ENCODE results near the gene AURKAIP1. TPM values are rescaled to one million over a fixed set of nuclear protein-coding genes. Genes with fewer than 3 reads are reported as not detected.

AURKAIP1 gene
- total RNA-seq, 1 experiment from 2014 or later: 196 TPM

DNA sequence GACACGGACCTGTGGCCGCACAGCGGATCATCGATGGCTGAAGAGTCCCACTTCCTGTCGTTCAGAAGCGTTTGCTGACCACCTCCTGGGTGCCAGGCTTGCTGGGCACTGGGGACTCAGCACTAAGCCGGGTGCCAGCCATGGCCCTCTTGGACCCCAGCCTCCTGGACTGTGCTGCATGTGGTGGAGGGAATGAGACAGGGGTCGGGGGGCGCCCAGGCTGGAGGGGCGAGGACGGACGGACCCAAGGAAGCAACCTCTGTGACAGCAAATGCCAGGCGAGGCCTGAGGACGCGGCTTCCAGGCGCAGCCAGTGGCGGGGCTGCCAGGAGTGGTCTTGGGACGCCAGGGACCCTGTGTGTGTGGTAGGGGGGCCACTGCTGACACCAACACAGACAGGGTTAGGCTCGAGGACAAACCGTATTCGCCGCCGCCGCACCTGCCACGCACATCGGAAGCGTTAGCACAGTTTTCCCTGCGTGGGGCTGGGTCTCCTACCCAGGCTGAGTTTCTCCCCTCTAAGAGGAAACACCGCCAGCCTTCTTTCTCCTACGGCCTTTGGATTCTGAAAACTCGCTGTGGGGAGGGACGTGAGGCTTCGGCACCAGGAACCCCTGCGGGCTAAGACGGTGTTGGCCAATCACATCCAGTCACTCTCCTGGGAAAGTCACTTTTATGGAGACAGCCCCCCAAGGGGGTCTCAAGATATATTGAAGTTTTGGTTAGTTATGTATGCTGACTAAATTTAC, 13.6 kb downstream of the AURKAIP1 start:
- Histone ChIP-seq H3K4me1 (ENCODE audit: insufficient read depth, low read length) (peaks cover 2% of the 10 kb centered on the region; the same call in 1 of the 2 replicates), H2BK15ac (ENCODE audit: low read depth, low read length) (no peak overlapping the region), H3K18ac (ENCODE audit: insufficient read length, low read depth, low read length) (no peak overlapping the region), H2BK12ac (ENCODE audit: insufficient read length, low read depth, low read length) (no peak overlapping the region), H3K9me3 (ENCODE audit: control insufficient read depth, low read depth, low read length) (peaks cover 8% of the 10 kb centered on the region), H3K23ac (ENCODE audit: insufficient read length, low read depth, low read length) (no peak overlapping the region), H3K79me1 (ENCODE audit: insufficient read depth, low read depth, low read length, poor library complexity, severe bottlenecking) (no peaks in the 10 kb centered on the region), H4K91ac (ENCODE audit: insufficient read length, low read depth, low read length) (no peak overlapping the region), H3T11ph (ENCODE audit: low read length) (no peak overlapping the region), H2AFZ (ENCODE audit: low read length) (no peak overlapping the region), H3K27ac (ENCODE audit: insufficient read length, low read depth, low read length) (no peak overlapping the region), H4K20me1 (ENCODE audit: control insufficient read depth, insufficient read depth, insufficient read length) (no peaks in the 10 kb centered on the region), H3K27me3 (ENCODE audit: insufficient read depth, low read length) (no peaks in the 10 kb centered on the region), H3K23me2 (ENCODE audit: insufficient read length, low read depth, low read length, poor library complexity, severe bottlenecking) (no peaks in the 10 kb centered on the region), H2BK5ac (ENCODE audit: insufficient read length, low read length) (no peak overlapping the region), H3K9ac (ENCODE audit: extremely low read depth, insufficient read length, low read length) (no peak overlapping the region), H3K4ac (ENCODE audit: low read depth, low read length) (no peak overlapping the region), H4K5ac (ENCODE audit: insufficient read length, low read depth, low read length) (peak overlapping the region; percentile 53), H3K56ac (ENCODE audit: insufficient read length, low read depth, low read length) (no peak overlapping the region), H3K14ac (ENCODE audit: insufficient read depth, low read length) (no peak overlapping the region; the same call in 1 of the 2 replicates), H4K8ac (replicated peaks; ENCODE audit: insufficient read length, low read depth, low read length) (no peak overlapping the region), H2AK5ac (ENCODE audit: insufficient read length, low read length) (no peak overlapping the region), H3K4me2 (ENCODE audit: insufficient read depth, insufficient read length, low read length) (no peak overlapping the region), H2BK120ac (ENCODE audit: low read depth, low read length, poor library complexity, severe bottlenecking) (no peak overlapping the region), H3K79me2 (ENCODE audit: insufficient read depth, low read length) (no peaks in the 10 kb centered on the region), H2BK20ac (ENCODE audit: low read depth, low read length, poor library complexity, severe bottlenecking) (no peak overlapping the region)
- WGBS (ENCODE audit: extremely low coverage, insufficient read length, low lambda C conversion rate): no CpG with 5 or more reads among the region's 35 CpGs
- H3K4me1 Mint-ChIP-seq: peaks cover 22 to 42% of the 10 kb centered on the region in 2 experiments
- peaks cover 39% of the 10 kb centered on the region for H3K27me3 Mint-ChIP-seq (ENCODE audit: low read depth)
- H3K9me3 Mint-ChIP-seq: no peaks in the 10 kb centered on the region; a peak in 2 of 5 replicates
- DNase-seq: no peak
- H3K36me3 Mint-ChIP-seq (ENCODE audit: insufficient read depth in 1 of 3, low read depth in 3 of 3): no peaks in the 10 kb centered on the region
- TF ChIP-seq, protein P1, sequence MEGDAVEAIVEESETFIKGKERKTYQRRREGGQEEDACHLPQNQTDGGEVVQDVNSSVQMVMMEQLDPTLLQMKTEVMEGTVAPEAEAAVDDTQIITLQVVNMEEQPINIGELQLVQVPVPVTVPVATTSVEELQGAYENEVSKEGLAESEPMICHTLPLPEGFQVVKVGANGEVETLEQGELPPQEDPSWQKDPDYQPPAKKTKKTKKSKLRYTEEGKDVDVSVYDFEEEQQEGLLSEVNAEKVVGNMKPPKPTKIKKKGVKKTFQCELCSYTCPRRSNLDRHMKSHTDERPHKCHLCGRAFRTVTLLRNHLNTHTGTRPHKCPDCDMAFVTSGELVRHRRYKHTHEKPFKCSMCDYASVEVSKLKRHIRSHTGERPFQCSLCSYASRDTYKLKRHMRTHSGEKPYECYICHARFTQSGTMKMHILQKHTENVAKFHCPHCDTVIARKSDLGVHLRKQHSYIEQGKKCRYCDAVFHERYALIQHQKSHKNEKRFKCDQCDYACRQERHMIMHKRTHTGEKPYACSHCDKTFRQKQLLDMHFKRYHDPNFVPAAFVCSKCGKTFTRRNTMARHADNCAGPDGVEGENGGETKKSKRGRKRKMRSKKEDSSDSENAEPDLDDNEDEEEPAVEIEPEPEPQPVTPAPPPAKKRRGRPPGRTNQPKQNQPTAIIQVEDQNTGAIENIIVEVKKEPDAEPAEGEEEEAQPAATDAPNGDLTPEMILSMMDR (conservative IDR thresholded peaks at IDR 0.05): no peak
- H3K4me3 Mint-ChIP-seq: no peak overlapping the region
- no peak overlapping the region; a peak in 1 of 7 replicates for H3K27ac Mint-ChIP-seq

Measured in H9 (cell line).